IMR-90 (cell line): ENCODE measurements around the gene TMEM130. TPM values are rescaled to one million over a fixed set of nuclear protein-coding genes. Genes with fewer than 3 reads are reported as not detected.

Experiments
- ATAC-seq: fragments of 200-7000 bp; cut with Tn5 transposase; 2 replicates; pipeline ENCODE4 v1.9.1; 2020; ENCODE audit warnings: low read depth, mild to moderate bottlenecking, moderate library complexity
- BruUV-seq: library from RNA; stranded (reverse); fragments of 400-500 nt; replicated peaks from 2 replicates; lab custom pipeline; 2021; lab: Mats Ljungman, UMichigan
- CTCF ChIA-PET: fragments of 300-600 bp; formaldehyde crosslinking; extraction: SDS; loops from one replicate; lab custom pipeline; 2021; ENCODE audit warnings: antibody characterized with exemption; lab: Yijun Ruan, JAX
- POLR2A ChIA-PET: fragments of 300-600 bp; sonication (Branson Sonifier 250); formaldehyde crosslinking; loops from one replicate; lab custom pipeline; 2022; ENCODE audit warnings: antibody characterized with exemption; ENCODE audit not compliant: unreplicated experiment; lab: Charles Lee
- DNase-seq: peaks from one replicate; pipeline ENCODE4 v3.0.0; 2013
- H2AFZ ChIP-seq: replicated peaks from 2 replicates; pipeline ENCODE3; 2013; ENCODE audit warnings: low read length, mild to moderate bottlenecking; ENCODE audit not compliant: poor library complexity
- H2AK5ac ChIP-seq: 2 replicates; pipeline ENCODE4 v1.6.1; 2013; ENCODE audit warnings: low read depth, low read length, inconsistent platforms
- H2AK9ac ChIP-seq: replicated peaks from 2 replicates; pipeline ENCODE3; 2013; ENCODE audit warnings: mild to moderate bottlenecking, low read depth, low read length, moderate library complexity; ENCODE audit not compliant: poor library complexity
- H2BK120ac ChIP-seq: 2 replicates; pipeline ENCODE4 v1.6.1; 2013; ENCODE audit warnings: low read depth, low read length, inconsistent platforms
- H2BK15ac ChIP-seq: 3 replicates; pipeline ENCODE4 v1.6.1; 2013; ENCODE audit warnings: low read depth, low read length, inconsistent platforms
- H2BK20ac ChIP-seq: 2 replicates; pipeline ENCODE4 v1.6.1; 2013; ENCODE audit warnings: low read depth, mild to moderate bottlenecking, inconsistent platforms, low read length, moderate library complexity
- H2BK5ac ChIP-seq: 2 replicates; pipeline ENCODE4 v1.6.1; 2013; ENCODE audit warnings: mild to moderate bottlenecking, low read depth, low read length, inconsistent platforms; ENCODE audit not compliant: poor library complexity, severe bottlenecking
- H3K14ac ChIP-seq: replicated peaks from 2 replicates; pipeline ENCODE4 v1.6.1; 2013; ENCODE audit warnings: low read depth, low read length, inconsistent platforms
- H3K18ac ChIP-seq: 2 replicates; pipeline ENCODE4 v1.6.1; 2013; ENCODE audit warnings: low read depth, low read length, control low read depth
- H3K23ac ChIP-seq: 2 replicates; pipeline ENCODE4 v1.6.1; 2013; ENCODE audit warnings: low read depth, low read length, inconsistent platforms
- H3K27ac ChIP-seq: 2 replicates; pipeline ENCODE4 v1.5.1; 2013; ENCODE audit warnings: mild to moderate bottlenecking, control low read depth, low read length; ENCODE audit not compliant: insufficient read depth
- H3K27me3 ChIP-seq: 2 replicates; pipeline ENCODE4 v1.6.1; 2013; ENCODE audit warnings: low read length; ENCODE audit not compliant: control insufficient read depth, insufficient read depth
- H3K36me3 ChIP-seq: 2 replicates; pipeline ENCODE4 v1.6.1; 2013; ENCODE audit warnings: low read length, mixed read lengths; ENCODE audit not compliant: control insufficient read depth, insufficient read depth
- H3K4ac ChIP-seq: 2 replicates; pipeline ENCODE4 v1.6.1; 2013; ENCODE audit warnings: low read depth, low read length, inconsistent platforms
- H3K4me1 ChIP-seq: 2 replicates; pipeline ENCODE4 v1.6.1; 2013; ENCODE audit warnings: low read length, mixed read lengths; ENCODE audit not compliant: control insufficient read depth, insufficient read depth
- H3K4me2 ChIP-seq: 2 replicates; pipeline ENCODE4 v1.6.1; 2013; ENCODE audit warnings: low read depth, mild to moderate bottlenecking, control low read depth, low read length, moderate library complexity
- H3K4me3 ChIP-seq: 2 replicates; pipeline ENCODE4 v1.5.1; 2013; ENCODE audit warnings: low read depth, mild to moderate bottlenecking, control low read depth, low read length, moderate library complexity; ENCODE audit not compliant: insufficient read depth
- H3K56ac ChIP-seq: 2 replicates; pipeline ENCODE4 v1.6.1; 2013; ENCODE audit warnings: low read length, inconsistent platforms; ENCODE audit not compliant: insufficient read depth; ENCODE audit errors: extremely low read depth
- H3K79me1 ChIP-seq, 2 experiments: 2 replicates each; pipeline ENCODE4 v1.6.1; 2013; ENCODE audit warnings: low read length in 2 of 2, inconsistent platforms in 1 of 2, low read depth in 1 of 2
- H3K9ac ChIP-seq: 2 replicates; pipeline ENCODE4 v1.6.1; 2013; ENCODE audit warnings: low read depth, low read length, control low read depth
- H3K9me1 ChIP-seq: 2 replicates; pipeline ENCODE4 v1.6.1; 2013; ENCODE audit warnings: low read length, inconsistent platforms; ENCODE audit not compliant: insufficient read depth
- H3K9me3 ChIP-seq: 2 replicates; pipeline ENCODE4 v1.6.1; 2013; ENCODE audit warnings: low read length; ENCODE audit not compliant: control insufficient read depth, insufficient read depth
- H4K20me1 ChIP-seq: 2 replicates; pipeline ENCODE4 v1.6.1; 2013; ENCODE audit warnings: low read length, inconsistent platforms; ENCODE audit not compliant: insufficient read depth
- H4K5ac ChIP-seq: 2 replicates; pipeline ENCODE4 v1.6.1; 2013; ENCODE audit warnings: mild to moderate bottlenecking, low read depth, low read length, control low read depth
- H4K8ac ChIP-seq, 2 experiments: 2 replicates each; pipeline ENCODE4 v1.6.1; 2013; ENCODE audit warnings: low read depth in 2 of 2, low read length in 2 of 2, control low read depth in 1 of 2, inconsistent platforms in 1 of 2
- H4K91ac ChIP-seq: 2 replicates; pipeline ENCODE4 v1.6.1; 2013; ENCODE audit warnings: low read depth, low read length, inconsistent platforms; ENCODE audit not compliant: insufficient read depth
- MXI1 ChIP-seq: IDR thresholded peaks from 2 replicates; pipeline ENCODE4 v1.6.1; 2012; ENCODE audit warnings: low read depth, mild to moderate bottlenecking, low read length, moderate library complexity, borderline replicate concordance
- WGBS, 2 experiments: methylation state at CpG; one replicate each; pipeline versions ENCODE4 v1.1.5 to v1.1.7; 2013; ENCODE audit warnings: missing lambda C conversion rate in 2 of 2; ENCODE audit not compliant: insufficient read length in 1 of 2; ENCODE audit errors: extremely low coverage in 2 of 2; 5-methylcytosine and 5-hydroxymethylcytosine counted together
- dilution Hi-C: fragments of 300-500 bp; cut with HindIII; formaldehyde crosslinking; loops from one replicate; pipeline ENCODE4 v1.14.3; 2018; ENCODE audit warnings: low sequenced_read_pairs; ENCODE audit not compliant: unreplicated experiment
- in situ Hi-C: fragments of 300-500 bp; cut with MboI; formaldehyde crosslinking; loops from 3 replicates; pipeline ENCODE4 v1.14.3; 2019; ENCODE audit warnings: low sequenced_read_pairs, inconsistent platforms, mixed read lengths
- intact Hi-C: fragments of 100-400 bp; cut with micrococcal nuclease; formaldehyde crosslinking; loops from 2 replicates; pipeline ENCODE4 v1.10.0; 2022
- polyA plus RNA-seq, 3 experiments: library from polyadenylated mRNA; depleted of rRNA; stranded (reverse); fragments of >200 nt; gene quantifications; 2 replicates each; pipeline ENCODE4 v1.2.3, GENCODE V29; 2012; ENCODE audit warnings: low replicate concordance in 1 of 3
- total RNA-seq: library from RNA; depleted of rRNA; stranded (reverse); fragments of >200 nt; gene quantifications from 2 replicates; pipeline ENCODE4 v1.2.3, GENCODE V29; 2012

Gene TMEM130
- total and polyA plus RNA-seq, 2 of the 4 experiments (the other 2 are of a cell fraction) = 1.1 to 14.8 TPM

DNA sequence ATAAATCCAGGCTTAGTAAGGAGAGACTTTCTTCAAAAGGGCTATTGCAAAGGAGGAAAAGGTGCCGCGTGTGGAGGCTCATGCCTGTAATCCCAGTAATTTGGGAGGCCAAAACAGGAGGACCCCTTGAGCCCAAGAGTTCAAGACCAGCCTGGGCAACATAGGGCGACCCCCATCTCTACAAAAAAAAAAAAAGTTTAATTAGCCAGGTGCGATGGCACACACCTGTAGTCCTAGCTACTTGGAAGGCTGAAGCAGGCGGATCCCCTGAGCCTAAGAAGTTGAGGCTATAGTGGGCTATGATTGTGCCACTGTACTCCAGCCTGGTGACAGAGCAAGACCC, 32.2 kb downstream of the TMEM130 start:
- TF ChIP-seq MXI1 = no peak
- Histone ChIP-seq H3K4me3 (no peak overlapping the region), H3K18ac (no peak overlapping the region), H3K4me2 (no peak overlapping the region), H2BK120ac (no peak overlapping the region), H3K9ac (no peak overlapping the region), H4K91ac (no peak overlapping the region), H2AK9ac (no peak overlapping the region), H3K9me1 (0 out of 2 replicates have a peak, but pooled peaks cover 2% of the 10 kb centered on the region), H2BK20ac (no peak overlapping the region), H3K9me3 (no peaks in the 10 kb centered on the region), H3K27me3 (peaks cover 5% of the 10 kb centered on the region; the same call in 1 of the 2 replicates), H3K56ac (no peak overlapping the region), H2BK5ac (no peak overlapping the region), H3K14ac (no peak overlapping the region), H4K5ac (no peak overlapping the region), H3K23ac (no peak overlapping the region), H3K4ac (no peak overlapping the region), H2AK5ac (no peak overlapping the region), H3K79me1 (no peaks in the 10 kb centered on the region), H3K4me1 (peaks cover 5% of the 10 kb centered on the region; the same call in 1 of the 2 replicates), H4K20me1 (peaks cover 4% of the 10 kb centered on the region; the same call in 1 of the 2 replicates), H2BK15ac (no peak overlapping the region), H2AFZ (no peak overlapping the region), H3K36me3 (no peaks in the 10 kb centered on the region), H3K27ac (no peak overlapping the region), H4K8ac (no peak overlapping the region)
- ATAC-seq = no peak
- ChIA-PET POLR2A (interaction anchor here (0.6 kb wide), 1 partner anchor 382 kb away, joined by 6 read pairs; no protein-coding TSS in a partner anchor), CTCF (interaction anchor here (1.0 kb wide), 1 partner anchor 403 kb away, joined by 4 read pairs; no protein-coding TSS in a partner anchor)
- in situ Hi-C loops = no loop called here
- intact Hi-C loops = loop anchor here (1.0 kb wide), 1 partner anchor 404 kb away; no protein-coding TSS in a partner anchor
- 17% methylated on average over 2 of the region's 5 CpGs; no CpG with 5 or more reads in 1 of the 2 experiments for WGBS, 2 experiments
- DNase-seq = no peak
- no TSS peak for BruUV-seq
- dilution Hi-C loops = no loop called here
